Ishikawa (cell line): Measurements from ENCODE around the gene ST8SIA1.

Experiments used
- CEBPB ChIP-seq: IDR thresholded peaks from 2 replicates; pipeline ENCODE4 v1.6.1; 2012
- CREB1 ChIP-seq: IDR thresholded peaks from 2 replicates; pipeline ENCODE4 v1.6.1; 2012; ENCODE audit warnings: low read depth
- EGR1 ChIP-seq: IDR thresholded peaks from 2 replicates; pipeline ENCODE4 v1.6.1; 2012
- EP300 ChIP-seq: IDR thresholded peaks from 2 replicates; pipeline ENCODE4 v1.6.1; 2012; ENCODE audit warnings: borderline replicate concordance
- FOXM1 ChIP-seq: IDR thresholded peaks from 2 replicates; pipeline ENCODE4 v1.6.1; 2012; ENCODE audit warnings: low read depth, borderline replicate concordance
- MAX ChIP-seq: IDR thresholded peaks from 2 replicates; pipeline ENCODE4 v1.6.1; 2012
- NFIC ChIP-seq: IDR thresholded peaks from 2 replicates; pipeline ENCODE4 v1.6.1; 2012
- RAD21 ChIP-seq: IDR thresholded peaks from 2 replicates; pipeline ENCODE4 v1.6.1; 2012; ENCODE audit warnings: low read depth
- REST ChIP-seq: IDR thresholded peaks from 2 replicates; pipeline ENCODE4 v1.6.1; 2012; ENCODE audit warnings: low read depth, mild to moderate bottlenecking
- TAF1 ChIP-seq: IDR thresholded peaks from 2 replicates; pipeline ENCODE4 v1.6.1; 2012; ENCODE audit warnings: low read depth, mild to moderate bottlenecking
- TCF12 ChIP-seq: IDR thresholded peaks from 2 replicates; pipeline ENCODE4 v1.6.1; 2012; ENCODE audit warnings: low read depth
- TEAD4 ChIP-seq: IDR thresholded peaks from 2 replicates; pipeline ENCODE4 v1.6.1; 2012
- USF1 ChIP-seq: IDR thresholded peaks from 2 replicates; pipeline ENCODE4 v1.6.1; 2012
- YY1 ChIP-seq: IDR thresholded peaks from 2 replicates; pipeline ENCODE4 v1.6.1; 2012; ENCODE audit warnings: low read depth
- ZBTB7A ChIP-seq: IDR thresholded peaks from 2 replicates; pipeline ENCODE4 v1.6.1; 2012; ENCODE audit warnings: low read depth

Gene ST8SIA1

GRCh38 chr12:22299294-22299912 lies 35.1 kb downstream of the ST8SIA1 start:
- TF ChIP-seq RAD21 (no peak), TAF1 (no peak), NFIC (no peak), EP300 (no peak), EGR1 (no peak), MAX (no peak), USF1 (no peak), CEBPB (no peak)

GRCh38 chr12:22289250-22289649 lies 45.3 kb downstream of the ST8SIA1 start:
- TF ChIP-seq YY1 = no peak
- TF ChIP-seq EGR1 = no peak
- TF ChIP-seq REST = no peak
- TF ChIP-seq CEBPB = no peak
- TF ChIP-seq TCF12 = no peak
- TF ChIP-seq EP300 = no peak

GRCh38 chr12:22287776-22288621 lies 46.5 kb downstream of the ST8SIA1 start:
- TF ChIP-seq EGR1 (no peak), TCF12 (no peak), FOXM1 (no peak), TAF1 (no peak), REST (no peak), TEAD4 (no peak), CREB1 (no peak)

- TF ChIP-seq FOXM1 (no peak), TAF1 (no peak), REST (no peak), CEBPB (no peak), RAD21 (no peak), NFIC (no peak), EP300 (no peak), YY1 (no peak), MAX (no peak), TCF12 (no peak), TEAD4 (no peak), ZBTB7A (no peak), CREB1 (no peak), USF1 (no peak), EGR1 (no peak)
Measured at GRCh38 chr12:22287101-22287500, 47.4 kb downstream of the ST8SIA1 start.
